Trophoblast cell (in vitro differentiated cells and primary cell): Measurements from ENCODE around the gene PROS1. TPM values are rescaled to one million over a fixed set of nuclear protein-coding genes. Genes with fewer than 3 reads are reported as not detected.

Source experiments
- DNase-seq, 2 donors: peaks; one replicate each; pipeline ENCODE4 v3.0.0-alpha.2; 2016
- H2AFZ ChIP-seq: 2 replicates; pipeline ENCODE4 v1.6.1; 2013; ENCODE audit warnings: low read length, moderate library complexity, mild to moderate bottlenecking; ENCODE audit not compliant: insufficient read depth, poor library complexity
- H2AK5ac ChIP-seq: 2 replicates; pipeline ENCODE4 v1.6.1; 2013; ENCODE audit warnings: mild to moderate bottlenecking, low read length
- H2BK120ac ChIP-seq: 2 replicates; pipeline ENCODE4 v1.6.1; 2013; ENCODE audit warnings: low read length, mild to moderate bottlenecking, moderate library complexity; ENCODE audit not compliant: insufficient read depth, poor library complexity
- H2BK12ac ChIP-seq: 2 replicates; pipeline ENCODE4 v1.6.1; 2013; ENCODE audit warnings: mild to moderate bottlenecking, low read length, moderate library complexity
- H2BK5ac ChIP-seq: 2 replicates; pipeline ENCODE4 v1.6.1; 2013; ENCODE audit warnings: low read length, low read depth, moderate library complexity, mild to moderate bottlenecking; ENCODE audit not compliant: poor library complexity
- H3K14ac ChIP-seq: 2 replicates; pipeline ENCODE4 v1.6.1; 2013; ENCODE audit warnings: mild to moderate bottlenecking, low read length
- H3K18ac ChIP-seq: 2 replicates; pipeline ENCODE4 v1.6.1; 2013; ENCODE audit warnings: mild to moderate bottlenecking, low read length
- H3K23ac ChIP-seq: 2 replicates; pipeline ENCODE4 v1.6.1; 2013; ENCODE audit warnings: low read length
- H3K27ac ChIP-seq: 2 replicates; pipeline ENCODE4 v1.5.1; 2013; ENCODE audit warnings: low read depth, mild to moderate bottlenecking, inconsistent platforms, low read length, moderate library complexity
- H3K27me3 ChIP-seq: 2 replicates; pipeline ENCODE4 v1.6.1; 2013; ENCODE audit warnings: inconsistent platforms, mild to moderate bottlenecking, low read length, moderate library complexity; ENCODE audit not compliant: insufficient read depth
- H3K36me3 ChIP-seq, 2 experiments: 1 replicate in 1 of 2; 2 replicates in 1 of 2; pipeline ENCODE4 v1.6.1; 2013; ENCODE audit warnings: low read length in 2 of 2, mild to moderate bottlenecking in 2 of 2, moderate library complexity in 1 of 2; ENCODE audit not compliant: insufficient read depth in 2 of 2, control insufficient read depth in 1 of 2
- H3K4ac ChIP-seq: 2 replicates; pipeline ENCODE4 v1.6.1; 2013; ENCODE audit warnings: low read depth, mild to moderate bottlenecking, low read length, moderate library complexity
- H3K4me1 ChIP-seq, 2 experiments: 1 replicate in 1 of 2; 2 replicates in 1 of 2; pipeline ENCODE4 v1.6.1; 2013; ENCODE audit warnings: low read length in 2 of 2, mild to moderate bottlenecking in 2 of 2, moderate library complexity in 1 of 2; ENCODE audit not compliant: insufficient read depth in 2 of 2, control insufficient read depth in 1 of 2
- H3K4me2 ChIP-seq: 2 replicates; pipeline ENCODE4 v1.6.1; 2013; ENCODE audit warnings: inconsistent platforms, mild to moderate bottlenecking, low read length, moderate library complexity
- H3K4me3 ChIP-seq: 2 replicates; pipeline ENCODE4 v1.5.1; 2013; ENCODE audit warnings: mild to moderate bottlenecking, low read depth, low read length, inconsistent platforms
- H3K79me1 ChIP-seq: one replicate; pipeline ENCODE4 v1.6.1; 2013; ENCODE audit warnings: low read length
- H3K79me2 ChIP-seq: 2 replicates; pipeline ENCODE4 v1.6.1; 2013; ENCODE audit warnings: low read length, mild to moderate bottlenecking; ENCODE audit not compliant: control insufficient read depth, insufficient read depth, poor library complexity
- H3K9ac ChIP-seq: 2 replicates; pipeline ENCODE4 v1.6.1; 2013; ENCODE audit warnings: mild to moderate bottlenecking, low read length
- H3K9me3 ChIP-seq: 2 replicates; pipeline ENCODE4 v1.6.1; 2013; ENCODE audit warnings: low read depth, mild to moderate bottlenecking, control low read depth, inconsistent platforms, low read length; ENCODE audit not compliant: insufficient read depth
- H4K12ac ChIP-seq: 2 replicates; pipeline ENCODE4 v1.6.1; 2013; ENCODE audit warnings: low read depth, mild to moderate bottlenecking, low read length, moderate library complexity
- H4K8ac ChIP-seq: 2 replicates; pipeline ENCODE4 v1.6.1; 2013; ENCODE audit warnings: low read depth, mild to moderate bottlenecking, low read length, moderate library complexity
- H4K91ac ChIP-seq: one replicate; pipeline ENCODE4 v1.6.1; 2013; ENCODE audit warnings: low read depth, mild to moderate bottlenecking, low read length, moderate library complexity
- WGBS: extraction: QIAGEN DNeasy Blood & Tissue Kit; methylation state at CpG from one replicate; pipeline ENCODE4 v1.1.7; 2013; ENCODE audit warnings: missing lambda C conversion rate; ENCODE audit not compliant: insufficient read length, insufficient coverage; ENCODE audit errors: extremely low coverage; 5-methylcytosine and 5-hydroxymethylcytosine counted together
- polyA plus RNA-seq: library from polyadenylated mRNA; stranded (reverse); fragments of 200-250 nt; gene quantifications from 2 replicates; pipeline ENCODE4 v1.2.3, GENCODE V29; 2013

Gene PROS1
- 11.2 and 11.9 TPM in 2 replicates for polyA plus RNA-seq

- no peak within 1 kb of the TSS for H2BK12ac ChIP-seq
- peak within 1 kb of the TSS; percentile 76 for H3K4me3 ChIP-seq
- peak within 1 kb of the TSS; percentile 72 for H3K27ac ChIP-seq
- H3K4me2 ChIP-seq: peak within 1 kb of the TSS; percentile 78
- peak within 1 kb of the TSS; percentile 4 for H4K91ac ChIP-seq
- no peak within 1 kb of the TSS for H2AK5ac ChIP-seq
- H3K9ac ChIP-seq: peak within 1 kb of the TSS; percentile 59
- peak within 1 kb of the TSS; percentile 2 for H3K18ac ChIP-seq
- peak within 1 kb of the TSS; percentile 75 for H3K14ac ChIP-seq
- peak within 1 kb of the TSS; percentile 60 for H2BK5ac ChIP-seq
- H3K23ac ChIP-seq: no peak within 1 kb of the TSS
- peak within 1 kb of the TSS; percentile 50 for H3K4ac ChIP-seq
- peaks cover 2% of the 10 kb centered on the region for H3K79me2 ChIP-seq
- H2BK120ac ChIP-seq: peak within 1 kb of the TSS; percentile 10
- WGBS: no CpG with 5 or more reads among the region's 53 CpGs
- no peaks in the 10 kb centered on the region for H3K4me1 ChIP-seq
- peak within 1 kb of the TSS; percentile 70 for H4K12ac ChIP-seq
- H3K79me1 ChIP-seq: peaks cover 6% of the 10 kb centered on the region
- no peaks in the 10 kb centered on the region for H3K36me3 ChIP-seq
- peak within 1 kb of the TSS; percentile 93 for H4K8ac ChIP-seq
- peak within 1 kb of the TSS; percentile 38 for H2AFZ ChIP-seq
- DNase-seq: peak; percentile 40 to 70
- no peaks in the 10 kb centered on the region for H3K27me3 ChIP-seq
- no peaks in the 10 kb centered on the region for H3K9me3 ChIP-seq
Observed at GRCh38 chr3:93973131-93974126, at the start of gene PROS1. TSS of gene PROS1 (minus strand) at chr3:93973896. CDS start at chr3:93973749, 147 bp downstream.

GRCh38 chr3:94020293-94020692 is 46.6 kb upstream of the PROS1 start:
- Histone ChIP-seq H3K23ac (no peak overlapping the region), H3K14ac (no peak overlapping the region), H4K91ac (no peak overlapping the region), H3K4ac (no peak overlapping the region), H3K36me3 (no peaks in the 10 kb centered on the region), H3K27ac (no peak overlapping the region), H2AFZ (no peak overlapping the region), H3K18ac (no peak overlapping the region), H3K27me3 (no peaks in the 10 kb centered on the region), H4K12ac (no peak overlapping the region), H2AK5ac (no peak overlapping the region), H2BK5ac (no peak overlapping the region), H3K4me1 (no peaks in the 10 kb centered on the region), H3K4me2 (no peak overlapping the region), H3K79me2 (no peaks in the 10 kb centered on the region), H4K8ac (no peak overlapping the region), H2BK12ac (no peak overlapping the region), H3K9me3 (no peaks in the 10 kb centered on the region), H3K4me3 (no peak overlapping the region), H2BK120ac (no peak overlapping the region), H3K9ac (no peak overlapping the region), H3K79me1 (no peaks in the 10 kb centered on the region)
- no CpG with 5 or more reads among the region's 3 CpGs for WGBS
- no peak for DNase-seq

- no peaks in the 10 kb centered on the region for H3K79me1 ChIP-seq
- no peak overlapping the region for H4K8ac ChIP-seq
- DNase-seq: no peak
- no peak overlapping the region for H2BK5ac ChIP-seq
- no peaks in the 10 kb centered on the region for H3K4me1 ChIP-seq
- H2AK5ac ChIP-seq: no peak overlapping the region
- no peaks in the 10 kb centered on the region for H3K36me3 ChIP-seq
- H3K23ac ChIP-seq: no peak overlapping the region
- no peaks in the 10 kb centered on the region for H3K27me3 ChIP-seq
- no peak overlapping the region for H3K18ac ChIP-seq
- H4K91ac ChIP-seq: no peak overlapping the region
- H3K79me2 ChIP-seq: no peaks in the 10 kb centered on the region
- H3K9me3 ChIP-seq: no peaks in the 10 kb centered on the region
- no peak overlapping the region for H3K14ac ChIP-seq
- no peak overlapping the region for H3K4ac ChIP-seq
- H3K27ac ChIP-seq: no peak overlapping the region
- no peak overlapping the region for H3K9ac ChIP-seq
- no CpG with 5 or more reads among the region's 2 CpGs for WGBS
- no peak overlapping the region for H2AFZ ChIP-seq
- H3K4me3 ChIP-seq: no peak overlapping the region
- H2BK120ac ChIP-seq: no peak overlapping the region
- H3K4me2 ChIP-seq: no peak overlapping the region
- H2BK12ac ChIP-seq: no peak overlapping the region
- no peak overlapping the region for H4K12ac ChIP-seq
Observed at GRCh38 chr3:94019659-94020058, 46.0 kb upstream of the PROS1 start.

GRCh38 chr3:94015025-94015424 is 41.3 kb upstream of the PROS1 start:
- Histone ChIP-seq H3K9me3 (no peaks in the 10 kb centered on the region), H3K27ac (no peak overlapping the region), H3K36me3 (no peaks in the 10 kb centered on the region), H4K8ac (no peak overlapping the region), H4K12ac (no peak overlapping the region), H3K79me2 (no peaks in the 10 kb centered on the region), H3K4me3 (no peak overlapping the region), H2BK120ac (no peak overlapping the region), H2BK5ac (no peak overlapping the region), H3K23ac (no peak overlapping the region), H2AK5ac (no peak overlapping the region), H3K27me3 (no peaks in the 10 kb centered on the region), H2BK12ac (no peak overlapping the region), H3K4me2 (no peak overlapping the region), H3K18ac (no peak overlapping the region), H3K4ac (no peak overlapping the region), H3K4me1 (no peaks in the 10 kb centered on the region), H3K14ac (no peak overlapping the region), H2AFZ (no peak overlapping the region), H3K9ac (no peak overlapping the region), H3K79me1 (no peaks in the 10 kb centered on the region), H4K91ac (no peak overlapping the region)
- no peak for DNase-seq
- WGBS: no CpG with 5 or more reads among the region's 1 CpG
